Spleen (tissue), 7 donors: Measurements from ENCODE around the gene MOCS3.

Experiments
- CTCF ChIP-seq, 11 experiments: fragments of 200-600 bp in 7 of 11; fragments of 450-650 bp in 4 of 11; sonication (generic) in 4 of 11; IDR thresholded peaks in 8 of 11; conservative IDR thresholded peaks in 3 of 11; 1 replicate in 7 of 11; 2 replicates in 4 of 11; pipeline versions ENCODE4 v1.4.0 to v1.8.0; 2016 to 2021; ENCODE audit warnings: antibody characterized with exemption in 11 of 11, inconsistent platforms in 4 of 11, mild to moderate bottlenecking in 1 of 11
- POLR2AphosphoS5 ChIP-seq, 3 donors: sonication (generic); formaldehyde crosslinking; IDR thresholded peaks; one replicate each; pipeline ENCODE4 v1.5.1; 2017; ENCODE audit warnings: antibody characterized with exemption in 3 of 3
- donor health status: DM: no; HTN: no; CAD: no; lungs with moderate emphysema.
- donor health status: DM: no; HTN: no; CAD: no.
- donor health status: DM: no; HTN: no; CAD: no.

- TF ChIP-seq CTCF (IDR thresholded peaks at IDR 0.05 in 8 of 11, conservative IDR thresholded peaks at IDR 0.05 in 3 of 11): peak; percentile 83 to 94 (median 91)
- peak in 2 of 3 donors; percentile 63 to 82 for TF ChIP-seq POLR2AphosphoS5 (IDR thresholded peaks at IDR 0.05)
Measured at GRCh38 chr20:50929299-50930138, 29.1 kb upstream of the MOCS3 start.
